HEK293 (cell line): ENCODE data around the gene CD3G.

ENCODE experiments used
- CTCF ChIA-PET: fragments of 350-600 bp; formaldehyde crosslinking; extraction: SDS; loops from one replicate; lab custom pipeline; 2021; ENCODE audit warnings: antibody characterized with exemption; lab: Yijun Ruan, JAX
- POLR2A ChIA-PET: fragments of 300-600 bp; formaldehyde crosslinking; extraction: SDS; loops from one replicate; lab custom pipeline; 2020; ENCODE audit warnings: antibody characterized with exemption, inconsistent platforms; lab: Yijun Ruan, JAX
- H3K27ac ChIP-seq: fragments of 200-500 bp; sonication (Bioruptor generic); 2 replicates; pipeline ENCODE4 v1.5.1; 2014; ENCODE audit warnings: low read depth, low read length, control low read depth, inconsistent platforms; ENCODE audit errors: extremely low read depth
- H3K36me3 ChIP-seq, 2 experiments: fragments of 200-500 bp in 1 of 2; sonication (Bioruptor generic) in 1 of 2; 1 replicate in 1 of 2; 2 replicates in 1 of 2; pipeline ENCODE4 v1.5.1; 2014 to 2017; ENCODE audit warnings: inconsistent platforms in 2 of 2, low read length in 2 of 2; ENCODE audit not compliant: control insufficient read depth in 2 of 2, insufficient read depth in 1 of 2
- H3K4me1 ChIP-seq: fragments of 200-500 bp; sonication (Bioruptor generic); 2 replicates; pipeline ENCODE4 v1.5.1; 2014; ENCODE audit warnings: mild to moderate bottlenecking, low read length, inconsistent platforms; ENCODE audit not compliant: control insufficient read depth, insufficient read depth
- H3K4me3 ChIP-seq: 2 replicates; pipeline ENCODE4 v1.5.1; 2011; ENCODE audit warnings: low read depth, mild to moderate bottlenecking, control low read depth, low read length, moderate library complexity
- H3K9me3 ChIP-seq: fragments of 200-500 bp; sonication (Bioruptor generic); 2 replicates; pipeline ENCODE4 v1.5.1; 2014; ENCODE audit warnings: low read depth, low read length, inconsistent platforms; ENCODE audit not compliant: control insufficient read depth, insufficient read depth
- KLF16 ChIP-seq: fragments of 450-650 bp; formaldehyde crosslinking; IDR thresholded peaks from 2 replicates; pipeline ENCODE4 v1.5.1; 2017; ENCODE audit warnings: missing biosample characterization, missing genetic modification characterization
- PRDM1 ChIP-seq: fragments of 450-650 bp; formaldehyde crosslinking; IDR thresholded peaks from 2 replicates; pipeline ENCODE4; 2016; ENCODE audit warnings: missing biosample characterization, missing genetic modification characterization
- ZNF133 ChIP-seq: fragments of 450-650 bp; formaldehyde crosslinking; IDR thresholded peaks from 2 replicates; pipeline ENCODE4 v1.5.1; 2016; ENCODE audit warnings: missing biosample characterization, missing genetic modification characterization
- ZNF202 ChIP-seq: fragments of 450-650 bp; formaldehyde crosslinking; IDR thresholded peaks from 2 replicates; pipeline ENCODE4 v1.5.1; 2016; ENCODE audit warnings: missing biosample characterization, missing genetic modification characterization, borderline replicate concordance
- ZNF341 ChIP-seq: fragments of 450-650 bp; formaldehyde crosslinking; IDR thresholded peaks from 2 replicates; pipeline ENCODE4; 2016; ENCODE audit warnings: low read depth, missing biosample characterization, missing genetic modification characterization
- ZNF37A ChIP-seq: fragments of 450-650 bp; IDR thresholded peaks from 2 replicates; pipeline ENCODE4 v1.5.1; 2018; ENCODE audit warnings: missing biosample characterization, missing genetic modification characterization
- ZNF426 ChIP-seq: fragments of 450-650 bp; formaldehyde crosslinking; IDR thresholded peaks from 2 replicates; pipeline ENCODE4 v1.5.1; 2017; ENCODE audit warnings: missing biosample characterization, missing genetic modification characterization, mild to moderate bottlenecking, inconsistent platforms, moderate library complexity
- ZNF548 ChIP-seq: fragments of 450-650 bp; formaldehyde crosslinking; IDR thresholded peaks from 2 replicates; pipeline ENCODE4 v1.5.1; 2016; ENCODE audit warnings: missing biosample characterization, missing genetic modification characterization
- ZNF654 ChIP-seq: fragments of 450-650 bp; formaldehyde crosslinking; IDR thresholded peaks from 2 replicates; pipeline ENCODE4 v1.5.1; 2016; ENCODE audit warnings: low read depth, missing biosample characterization, missing genetic modification characterization
- TF ChIP-seq, protein P1 (sequence below): fragments of 450-650 bp; formaldehyde crosslinking; IDR thresholded peaks from 2 replicates; pipeline ENCODE4 v1.5.1; 2017; ENCODE audit warnings: missing biosample characterization, missing genetic modification characterization
- TF ChIP-seq, protein P2 (sequence below): fragments of 450-650 bp; formaldehyde crosslinking; IDR thresholded peaks from 2 replicates; pipeline ENCODE4 v1.5.1; 2016; ENCODE audit warnings: missing biosample characterization, missing genetic modification characterization, low read depth
- TF ChIP-seq, protein P3 (sequence below): fragments of 450-650 bp; formaldehyde crosslinking; IDR thresholded peaks from 2 replicates; pipeline ENCODE4 v1.5.1; 2016; ENCODE audit warnings: missing biosample characterization, missing genetic modification characterization
- TF ChIP-seq, protein P4 (sequence below): fragments of 450-650 bp; formaldehyde crosslinking; IDR thresholded peaks from 2 replicates; pipeline ENCODE4 v1.5.1; 2016; ENCODE audit warnings: missing biosample characterization, missing genetic modification characterization
- TF ChIP-seq, protein P5 (sequence below): fragments of 450-650 bp; formaldehyde crosslinking; IDR thresholded peaks from 2 replicates; pipeline ENCODE4 v1.5.1; 2016; ENCODE audit warnings: missing biosample characterization, missing genetic modification characterization
- TF ChIP-seq, protein P6 (sequence below): fragments of 450-650 bp; formaldehyde crosslinking; IDR thresholded peaks from 2 replicates; pipeline ENCODE4 v1.5.1; 2016; ENCODE audit warnings: missing biosample characterization, missing genetic modification characterization
- TF ChIP-seq, protein P7 (sequence below): fragments of 450-650 bp; IDR thresholded peaks from 2 replicates; pipeline ENCODE4 v1.5.1; 2018; ENCODE audit warnings: missing biosample characterization, mild to moderate bottlenecking, missing genetic modification characterization

Gene CD3G

DNA sequence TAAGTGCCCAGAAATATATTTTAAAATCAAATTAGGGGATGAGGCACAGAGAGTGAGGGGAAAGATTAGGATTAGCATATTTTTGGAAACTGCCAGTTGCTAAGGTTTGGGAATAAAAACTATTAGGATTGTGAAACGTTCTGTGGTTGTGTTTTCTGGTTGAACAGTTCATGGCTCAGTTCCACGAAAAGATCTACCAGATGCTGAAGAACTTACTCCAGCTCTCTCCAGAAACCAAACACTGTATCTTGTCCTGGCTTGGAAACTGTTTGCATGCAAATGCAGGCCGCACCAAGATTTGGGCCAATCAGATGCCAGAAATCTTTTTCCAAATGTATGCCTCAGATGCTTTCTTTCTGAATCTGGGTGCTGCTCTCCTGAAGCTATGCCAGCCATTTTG lies 30.6 kb downstream of the CD3G start (continued):
- TF ChIP-seq, protein P1, sequence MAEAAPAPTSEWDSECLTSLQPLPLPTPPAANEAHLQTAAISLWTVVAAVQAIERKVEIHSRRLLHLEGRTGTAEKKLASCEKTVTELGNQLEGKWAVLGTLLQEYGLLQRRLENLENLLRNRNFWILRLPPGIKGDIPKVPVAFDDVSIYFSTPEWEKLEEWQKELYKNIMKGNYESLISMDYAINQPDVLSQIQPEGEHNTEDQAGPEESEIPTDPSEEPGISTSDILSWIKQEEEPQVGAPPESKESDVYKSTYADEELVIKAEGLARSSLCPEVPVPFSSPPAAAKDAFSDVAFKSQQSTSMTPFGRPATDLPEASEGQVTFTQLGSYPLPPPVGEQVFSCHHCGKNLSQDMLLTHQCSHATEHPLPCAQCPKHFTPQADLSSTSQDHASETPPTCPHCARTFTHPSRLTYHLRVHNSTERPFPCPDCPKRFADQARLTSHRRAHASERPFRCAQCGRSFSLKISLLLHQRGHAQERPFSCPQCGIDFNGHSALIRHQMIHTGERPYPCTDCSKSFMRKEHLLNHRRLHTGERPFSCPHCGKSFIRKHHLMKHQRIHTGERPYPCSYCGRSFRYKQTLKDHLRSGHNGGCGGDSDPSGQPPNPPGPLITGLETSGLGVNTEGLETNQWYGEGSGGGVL (tag by site-specific recombination): no peak
- TF ChIP-seq, protein P2, sequence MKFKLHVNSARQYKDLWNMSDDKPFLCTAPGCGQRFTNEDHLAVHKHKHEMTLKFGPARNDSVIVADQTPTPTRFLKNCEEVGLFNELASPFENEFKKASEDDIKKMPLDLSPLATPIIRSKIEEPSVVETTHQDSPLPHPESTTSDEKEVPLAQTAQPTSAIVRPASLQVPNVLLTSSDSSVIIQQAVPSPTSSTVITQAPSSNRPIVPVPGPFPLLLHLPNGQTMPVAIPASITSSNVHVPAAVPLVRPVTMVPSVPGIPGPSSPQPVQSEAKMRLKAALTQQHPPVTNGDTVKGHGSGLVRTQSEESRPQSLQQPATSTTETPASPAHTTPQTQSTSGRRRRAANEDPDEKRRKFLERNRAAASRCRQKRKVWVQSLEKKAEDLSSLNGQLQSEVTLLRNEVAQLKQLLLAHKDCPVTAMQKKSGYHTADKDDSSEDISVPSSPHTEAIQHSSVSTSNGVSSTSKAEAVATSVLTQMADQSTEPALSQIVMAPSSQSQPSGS (tag by site-specific recombination): no peak
- TF ChIP-seq ZNF426 (tag by site-specific recombination): no peak
- TF ChIP-seq, protein P3, sequence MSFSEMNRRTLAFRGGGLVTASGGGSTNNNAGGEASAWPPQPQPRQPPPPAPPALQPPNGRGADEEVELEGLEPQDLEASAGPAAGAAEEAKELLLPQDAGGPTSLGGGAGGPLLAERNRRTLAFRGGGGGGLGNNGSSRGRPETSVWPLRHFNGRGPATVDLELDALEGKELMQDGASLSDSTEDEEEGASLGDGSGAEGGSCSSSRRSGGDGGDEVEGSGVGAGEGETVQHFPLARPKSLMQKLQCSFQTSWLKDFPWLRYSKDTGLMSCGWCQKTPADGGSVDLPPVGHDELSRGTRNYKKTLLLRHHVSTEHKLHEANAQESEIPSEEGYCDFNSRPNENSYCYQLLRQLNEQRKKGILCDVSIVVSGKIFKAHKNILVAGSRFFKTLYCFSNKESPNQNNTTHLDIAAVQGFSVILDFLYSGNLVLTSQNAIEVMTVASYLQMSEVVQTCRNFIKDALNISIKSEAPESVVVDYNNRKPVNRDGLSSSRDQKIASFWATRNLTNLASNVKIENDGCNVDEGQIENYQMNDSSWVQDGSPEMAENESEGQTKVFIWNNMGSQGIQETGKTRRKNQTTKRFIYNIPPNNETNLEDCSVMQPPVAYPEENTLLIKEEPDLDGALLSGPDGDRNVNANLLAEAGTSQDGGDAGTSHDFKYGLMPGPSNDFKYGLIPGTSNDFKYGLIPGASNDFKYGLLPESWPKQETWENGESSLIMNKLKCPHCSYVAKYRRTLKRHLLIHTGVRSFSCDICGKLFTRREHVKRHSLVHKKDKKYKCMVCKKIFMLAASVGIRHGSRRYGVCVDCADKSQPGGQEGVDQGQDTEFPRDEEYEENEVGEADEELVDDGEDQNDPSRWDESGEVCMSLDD (tag by site-specific recombination): no peak

DNA sequence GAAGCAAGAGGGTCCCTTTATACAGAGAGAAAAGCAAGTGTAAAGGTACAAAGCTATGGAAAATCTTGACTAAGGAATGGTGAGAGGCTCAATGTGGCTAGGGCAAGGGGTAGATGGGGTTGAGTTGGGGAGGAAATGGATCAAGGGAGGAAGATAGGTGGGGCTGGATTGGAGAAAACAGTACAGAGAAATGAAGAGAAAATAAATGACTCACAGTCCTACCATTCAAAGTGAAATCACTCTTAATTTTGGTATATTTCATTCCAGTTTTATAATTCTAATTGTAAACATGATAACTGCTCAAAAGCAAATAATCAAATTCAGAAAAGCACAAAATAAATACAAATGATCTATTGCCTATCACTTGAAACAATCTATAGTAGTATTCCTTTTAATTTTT lies 31.8 kb downstream of the CD3G start:
- H3K27ac ChIP-seq: no peak overlapping the region
- TF ChIP-seq ZNF37A (tag by site-specific recombination) (no peak), ZNF341 (no peak), ZNF202 (tag by site-specific recombination) (no peak), ZNF654 (tag by site-specific recombination) (no peak), PRDM1 (tag by site-specific recombination) (peak; percentile 60)
- H3K36me3 ChIP-seq: peaks cover 30 to 98% of the 10 kb centered on the region in 2 experiments
- no peaks in the 10 kb centered on the region for H3K9me3 ChIP-seq
- no peaks in the 10 kb centered on the region for H3K4me1 ChIP-seq
- no peak overlapping the region for H3K4me3 ChIP-seq
- ChIA-PET CTCF (interaction anchor here (0.6 to 1.1 kb wide), 6 partner anchors 13 to 828 kb away, joined by 3 to 5 read pairs (median 3); no protein-coding TSS in a partner anchor), POLR2A (no interaction called here)

DNA sequence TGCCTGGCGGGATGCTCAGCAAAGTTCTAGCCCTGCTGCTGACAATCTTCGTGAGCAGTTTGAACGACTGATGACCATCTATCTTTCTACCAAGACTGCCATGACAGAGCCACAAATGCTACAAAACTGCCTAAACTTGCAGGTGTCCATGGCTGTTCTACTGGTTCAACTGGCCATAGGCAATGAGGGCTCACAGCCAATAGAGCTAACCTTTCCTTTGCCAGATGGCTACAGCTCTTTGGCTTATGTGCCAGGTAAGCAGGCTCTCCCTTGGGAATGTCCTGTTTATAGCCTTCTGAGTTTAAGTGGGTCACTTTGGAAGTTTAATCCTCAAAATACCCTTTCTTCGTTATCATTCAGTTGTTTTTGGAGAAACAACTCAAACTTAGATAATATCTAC lies 35.4 kb downstream of the CD3G start:
- Histone ChIP-seq H3K4me3 (no peak overlapping the region), H3K4me1 (no peaks in the 10 kb centered on the region), H3K36me3 (peaks cover 25 to 97% of the 10 kb centered on the region in 2 experiments), H3K9me3 (no peaks in the 10 kb centered on the region)
- ChIA-PET POLR2A (no interaction called here), CTCF (interaction anchor here (0.6 to 1.4 kb wide), 2 partner anchors 21 to 181 kb away, joined by 3 to 6 read pairs; no protein-coding TSS in a partner anchor)
- TF ChIP-seq, protein P4, sequence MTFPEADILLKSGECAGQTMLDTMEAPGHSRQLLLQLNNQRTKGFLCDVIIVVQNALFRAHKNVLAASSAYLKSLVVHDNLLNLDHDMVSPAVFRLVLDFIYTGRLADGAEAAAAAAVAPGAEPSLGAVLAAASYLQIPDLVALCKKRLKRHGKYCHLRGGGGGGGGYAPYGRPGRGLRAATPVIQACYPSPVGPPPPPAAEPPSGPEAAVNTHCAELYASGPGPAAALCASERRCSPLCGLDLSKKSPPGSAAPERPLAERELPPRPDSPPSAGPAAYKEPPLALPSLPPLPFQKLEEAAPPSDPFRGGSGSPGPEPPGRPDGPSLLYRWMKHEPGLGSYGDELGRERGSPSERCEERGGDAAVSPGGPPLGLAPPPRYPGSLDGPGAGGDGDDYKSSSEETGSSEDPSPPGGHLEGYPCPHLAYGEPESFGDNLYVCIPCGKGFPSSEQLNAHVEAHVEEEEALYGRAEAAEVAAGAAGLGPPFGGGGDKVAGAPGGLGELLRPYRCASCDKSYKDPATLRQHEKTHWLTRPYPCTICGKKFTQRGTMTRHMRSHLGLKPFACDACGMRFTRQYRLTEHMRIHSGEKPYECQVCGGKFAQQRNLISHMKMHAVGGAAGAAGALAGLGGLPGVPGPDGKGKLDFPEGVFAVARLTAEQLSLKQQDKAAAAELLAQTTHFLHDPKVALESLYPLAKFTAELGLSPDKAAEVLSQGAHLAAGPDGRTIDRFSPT (tag by site-specific recombination): no peak
- TF ChIP-seq ZNF202 (tag by site-specific recombination) (no peak), KLF16 (tag by site-specific recombination) (no peak), ZNF133 (tag by site-specific recombination) (no peak), ZNF548 (tag by site-specific recombination) (no peak)
- TF ChIP-seq, protein P5, sequence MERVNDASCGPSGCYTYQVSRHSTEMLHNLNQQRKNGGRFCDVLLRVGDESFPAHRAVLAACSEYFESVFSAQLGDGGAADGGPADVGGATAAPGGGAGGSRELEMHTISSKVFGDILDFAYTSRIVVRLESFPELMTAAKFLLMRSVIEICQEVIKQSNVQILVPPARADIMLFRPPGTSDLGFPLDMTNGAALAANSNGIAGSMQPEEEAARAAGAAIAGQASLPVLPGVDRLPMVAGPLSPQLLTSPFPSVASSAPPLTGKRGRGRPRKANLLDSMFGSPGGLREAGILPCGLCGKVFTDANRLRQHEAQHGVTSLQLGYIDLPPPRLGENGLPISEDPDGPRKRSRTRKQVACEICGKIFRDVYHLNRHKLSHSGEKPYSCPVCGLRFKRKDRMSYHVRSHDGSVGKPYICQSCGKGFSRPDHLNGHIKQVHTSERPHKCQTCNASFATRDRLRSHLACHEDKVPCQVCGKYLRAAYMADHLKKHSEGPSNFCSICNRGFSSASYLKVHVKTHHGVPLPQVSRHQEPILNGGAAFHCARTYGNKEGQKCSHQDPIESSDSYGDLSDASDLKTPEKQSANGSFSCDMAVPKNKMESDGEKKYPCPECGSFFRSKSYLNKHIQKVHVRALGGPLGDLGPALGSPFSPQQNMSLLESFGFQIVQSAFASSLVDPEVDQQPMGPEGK (tag by site-specific recombination): no peak
- TF ChIP-seq, protein P6, sequence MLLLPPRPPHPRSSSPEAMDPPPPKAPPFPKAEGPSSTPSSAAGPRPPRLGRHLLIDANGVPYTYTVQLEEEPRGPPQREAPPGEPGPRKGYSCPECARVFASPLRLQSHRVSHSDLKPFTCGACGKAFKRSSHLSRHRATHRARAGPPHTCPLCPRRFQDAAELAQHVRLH (tag by site-specific recombination): no peak
- TF ChIP-seq, protein P7, sequence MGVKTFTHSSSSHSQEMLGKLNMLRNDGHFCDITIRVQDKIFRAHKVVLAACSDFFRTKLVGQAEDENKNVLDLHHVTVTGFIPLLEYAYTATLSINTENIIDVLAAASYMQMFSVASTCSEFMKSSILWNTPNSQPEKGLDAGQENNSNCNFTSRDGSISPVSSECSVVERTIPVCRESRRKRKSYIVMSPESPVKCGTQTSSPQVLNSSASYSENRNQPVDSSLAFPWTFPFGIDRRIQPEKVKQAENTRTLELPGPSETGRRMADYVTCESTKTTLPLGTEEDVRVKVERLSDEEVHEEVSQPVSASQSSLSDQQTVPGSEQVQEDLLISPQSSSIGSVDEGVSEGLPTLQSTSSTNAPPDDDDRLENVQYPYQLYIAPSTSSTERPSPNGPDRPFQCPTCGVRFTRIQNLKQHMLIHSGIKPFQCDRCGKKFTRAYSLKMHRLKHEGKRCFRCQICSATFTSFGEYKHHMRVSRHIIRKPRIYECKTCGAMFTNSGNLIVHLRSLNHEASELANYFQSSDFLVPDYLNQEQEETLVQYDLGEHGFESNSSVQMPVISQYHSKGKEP (tag by site-specific recombination): no peak
- TF ChIP-seq, all 188 proteins: peak for 0
- H3K27ac ChIP-seq: no peak overlapping the region
